Fibroblast of the conjunctiva (primary cell): ENCODE results near the gene RNF11.

ENCODE experiments used
- DNase-seq: peaks from one replicate; pipeline ENCODE4 v3.0.0-alpha.2; 2010; ENCODE audit warnings: low read depth

Gene RNF11

GRCh38 chr1:51314974-51315373 lies 78.9 kb downstream of the RNF11 start:
- no peak for DNase-seq

GRCh38 chr1:51316113-51316845 lies 80.2 kb downstream of the RNF11 start:
- DNase-seq = no peak

GRCh38 chr1:51316846-51317120 lies 80.7 kb downstream of the RNF11 start:
- DNase-seq = no peak

DNA sequence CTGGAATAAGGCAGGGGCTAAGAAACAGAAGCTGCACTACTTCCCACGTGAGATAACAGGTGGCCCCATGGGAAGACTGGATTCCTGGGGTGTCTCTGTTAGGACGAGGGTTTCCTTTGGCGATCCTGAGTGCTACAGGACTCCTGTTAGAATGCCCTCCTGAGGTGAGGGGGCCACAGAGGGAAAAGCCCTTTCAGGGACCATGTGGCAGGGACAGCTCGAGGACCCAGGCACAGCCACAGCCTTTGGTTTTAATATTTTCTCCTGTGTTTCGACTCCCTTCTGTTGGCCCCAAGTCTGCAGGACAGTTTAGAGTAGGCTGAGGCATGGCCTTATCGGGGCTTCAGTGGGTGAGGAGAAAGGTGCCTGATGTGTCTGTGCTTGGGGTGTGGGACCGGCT lies 81.7 kb downstream of the RNF11 start:
- DNase-seq = no peak

- no peak for DNase-seq
Observed at GRCh38 chr1:51320967-51321923, 85.2 kb downstream of the RNF11 start.

- no peak for DNase-seq
Observed at GRCh38 chr1:51321924-51322280, 85.8 kb downstream of the RNF11 start.

DNA sequence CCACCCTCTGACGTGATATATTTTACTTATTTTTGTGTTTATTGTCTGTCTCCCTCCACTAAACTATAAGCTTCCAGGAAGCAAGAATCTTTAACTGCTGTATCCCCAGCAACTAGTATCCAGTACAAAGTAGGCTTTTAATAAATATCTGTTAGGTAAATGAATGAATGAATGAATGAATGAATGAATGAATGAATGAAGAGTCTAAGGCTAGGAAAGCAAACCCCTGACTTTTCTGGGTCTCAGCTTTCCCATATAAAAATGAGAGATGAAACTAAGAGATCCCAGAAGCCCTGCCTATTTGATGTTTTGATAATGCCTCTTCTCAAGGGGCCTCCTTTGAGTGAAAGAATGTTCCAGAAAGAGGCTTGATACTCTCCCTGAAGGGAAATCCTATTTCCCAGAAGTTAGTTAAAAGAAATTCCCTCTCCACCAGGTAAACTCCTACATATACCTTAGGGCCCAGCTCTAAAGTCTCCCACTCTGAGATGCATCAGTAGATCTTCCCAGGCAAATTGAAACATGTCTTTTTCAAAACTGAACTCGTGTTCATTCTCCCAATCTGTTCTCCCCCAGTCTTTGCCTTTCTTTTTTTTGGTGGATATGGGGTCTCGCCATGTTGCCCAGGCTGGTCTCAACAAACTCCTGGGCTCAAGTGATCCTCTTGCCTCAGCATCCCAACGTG lies 86.5 kb downstream of the RNF11 start:
- no peak for DNase-seq
